ENCODE results near the gene ZNF749.

DNA sequence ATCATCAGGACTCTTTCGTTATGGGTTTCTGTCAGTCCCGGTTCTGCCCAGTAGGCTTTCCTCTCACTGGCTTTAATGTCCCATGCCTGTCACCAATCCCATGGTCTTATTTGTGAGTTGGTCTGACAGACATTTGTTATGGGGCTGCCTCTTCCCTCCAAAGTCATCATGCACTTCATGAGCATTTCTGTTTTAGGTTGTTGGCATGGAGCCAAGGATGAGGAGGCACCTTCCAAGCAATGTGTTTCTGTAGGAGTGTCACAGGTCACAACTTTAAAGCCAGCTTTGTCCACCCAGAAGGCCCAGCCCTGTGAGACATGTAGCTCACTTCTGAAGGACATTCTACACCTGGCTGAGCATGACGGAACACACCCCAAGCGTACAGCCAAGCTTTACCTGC lies 15.7 kb upstream of the ZNF749 start:
- TF ChIP-seq, protein P1, sequence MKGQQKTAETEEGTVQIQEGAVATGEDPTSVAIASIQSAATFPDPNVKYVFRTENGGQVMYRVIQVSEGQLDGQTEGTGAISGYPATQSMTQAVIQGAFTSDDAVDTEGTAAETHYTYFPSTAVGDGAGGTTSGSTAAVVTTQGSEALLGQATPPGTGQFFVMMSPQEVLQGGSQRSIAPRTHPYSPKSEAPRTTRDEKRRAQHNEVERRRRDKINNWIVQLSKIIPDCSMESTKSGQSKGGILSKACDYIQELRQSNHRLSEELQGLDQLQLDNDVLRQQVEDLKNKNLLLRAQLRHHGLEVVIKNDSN (IDR thresholded peaks at IDR 0.05; ENCODE audit: borderline replicate concordance, extremely low read length, insufficient read depth, low read depth, low read length): no peak
- TF ChIP-seq, protein P2, sequence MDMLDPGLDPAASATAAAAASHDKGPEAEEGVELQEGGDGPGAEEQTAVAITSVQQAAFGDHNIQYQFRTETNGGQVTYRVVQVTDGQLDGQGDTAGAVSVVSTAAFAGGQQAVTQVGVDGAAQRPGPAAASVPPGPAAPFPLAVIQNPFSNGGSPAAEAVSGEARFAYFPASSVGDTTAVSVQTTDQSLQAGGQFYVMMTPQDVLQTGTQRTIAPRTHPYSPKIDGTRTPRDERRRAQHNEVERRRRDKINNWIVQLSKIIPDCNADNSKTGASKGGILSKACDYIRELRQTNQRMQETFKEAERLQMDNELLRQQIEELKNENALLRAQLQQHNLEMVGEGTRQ (IDR thresholded peaks at IDR 0.05; ENCODE audit: borderline replicate concordance, low read depth, low read length): no peak
- TF ChIP-seq EZH2 (IDR thresholded peaks at IDR 0.05; ENCODE audit: borderline replicate concordance, control insufficient read depth, low read depth, low read length) (no peak), JUNB (IDR thresholded peaks at IDR 0.05) (no peak), POLR2AphosphoS5 (IDR thresholded peaks at IDR 0.05; ENCODE audit: low read length) (no peak), ZSCAN29 (IDR thresholded peaks at IDR 0.05) (no peak), TARDBP (IDR thresholded peaks at IDR 0.05; ENCODE audit: borderline replicate concordance) (no peak), SP1 (IDR thresholded peaks at IDR 0.05; ENCODE audit: low read depth, low read length) (no peak), BHLHE40 (IDR thresholded peaks at IDR 0.05; ENCODE audit: borderline replicate concordance in 1 of 2, low read depth in 2 of 2, low read length in 1 of 2) (no peak), TBL1XR1 (IDR thresholded peaks at IDR 0.05; ENCODE audit: low read depth, low read length) (no peak), POLR2A (IDR thresholded peaks at IDR 0.05; ENCODE audit: low read depth, low read length) (no peak)
- TF ChIP-seq, protein P3, sequence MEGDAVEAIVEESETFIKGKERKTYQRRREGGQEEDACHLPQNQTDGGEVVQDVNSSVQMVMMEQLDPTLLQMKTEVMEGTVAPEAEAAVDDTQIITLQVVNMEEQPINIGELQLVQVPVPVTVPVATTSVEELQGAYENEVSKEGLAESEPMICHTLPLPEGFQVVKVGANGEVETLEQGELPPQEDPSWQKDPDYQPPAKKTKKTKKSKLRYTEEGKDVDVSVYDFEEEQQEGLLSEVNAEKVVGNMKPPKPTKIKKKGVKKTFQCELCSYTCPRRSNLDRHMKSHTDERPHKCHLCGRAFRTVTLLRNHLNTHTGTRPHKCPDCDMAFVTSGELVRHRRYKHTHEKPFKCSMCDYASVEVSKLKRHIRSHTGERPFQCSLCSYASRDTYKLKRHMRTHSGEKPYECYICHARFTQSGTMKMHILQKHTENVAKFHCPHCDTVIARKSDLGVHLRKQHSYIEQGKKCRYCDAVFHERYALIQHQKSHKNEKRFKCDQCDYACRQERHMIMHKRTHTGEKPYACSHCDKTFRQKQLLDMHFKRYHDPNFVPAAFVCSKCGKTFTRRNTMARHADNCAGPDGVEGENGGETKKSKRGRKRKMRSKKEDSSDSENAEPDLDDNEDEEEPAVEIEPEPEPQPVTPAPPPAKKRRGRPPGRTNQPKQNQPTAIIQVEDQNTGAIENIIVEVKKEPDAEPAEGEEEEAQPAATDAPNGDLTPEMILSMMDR (IDR thresholded peaks at IDR 0.05 in 2 of 3, conservative IDR thresholded peaks at IDR 0.05 in 1 of 3; ENCODE audit: control insufficient read depth in 2 of 3, extremely low read depth in 1 of 3, insufficient read depth in 1 of 3, low read depth in 3 of 3, low read length in 3 of 3): no peak

Measured in GM12878 (cell line).